C4-2B (cell line): ENCODE results near the gene LIPN.

Experiments used
- ZFX ChIP-seq: fragments of 450-650 bp; IDR thresholded peaks from 2 replicates; pipeline ENCODE4 v1.6.1; 2017
- TF ChIP-seq, protein P1 (sequence below): fragments of 450-650 bp; conservative IDR thresholded peaks from 2 replicates; pipeline ENCODE4 v1.5.1; 2017; ENCODE audit warnings: mild to moderate bottlenecking

DNA sequence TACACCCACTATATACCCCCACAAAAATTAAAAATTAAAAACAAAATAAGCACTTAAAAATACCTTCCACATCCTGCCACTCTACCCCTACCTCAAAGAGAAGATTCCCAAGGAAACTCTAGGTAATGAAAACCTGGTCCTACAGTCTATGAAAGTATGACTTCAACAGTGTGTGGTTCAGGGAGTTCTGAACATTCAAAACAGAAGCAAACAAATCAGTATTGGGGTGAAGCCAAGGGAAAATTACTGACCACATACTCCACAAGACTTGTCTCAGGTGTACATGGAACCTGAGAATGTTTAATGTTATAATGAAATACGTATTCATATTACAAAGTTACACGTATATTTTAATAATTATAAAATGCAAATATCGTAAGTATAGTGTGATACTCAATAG lies 22.4 kb downstream of the LIPN start:
- TF ChIP-seq, protein P1, sequence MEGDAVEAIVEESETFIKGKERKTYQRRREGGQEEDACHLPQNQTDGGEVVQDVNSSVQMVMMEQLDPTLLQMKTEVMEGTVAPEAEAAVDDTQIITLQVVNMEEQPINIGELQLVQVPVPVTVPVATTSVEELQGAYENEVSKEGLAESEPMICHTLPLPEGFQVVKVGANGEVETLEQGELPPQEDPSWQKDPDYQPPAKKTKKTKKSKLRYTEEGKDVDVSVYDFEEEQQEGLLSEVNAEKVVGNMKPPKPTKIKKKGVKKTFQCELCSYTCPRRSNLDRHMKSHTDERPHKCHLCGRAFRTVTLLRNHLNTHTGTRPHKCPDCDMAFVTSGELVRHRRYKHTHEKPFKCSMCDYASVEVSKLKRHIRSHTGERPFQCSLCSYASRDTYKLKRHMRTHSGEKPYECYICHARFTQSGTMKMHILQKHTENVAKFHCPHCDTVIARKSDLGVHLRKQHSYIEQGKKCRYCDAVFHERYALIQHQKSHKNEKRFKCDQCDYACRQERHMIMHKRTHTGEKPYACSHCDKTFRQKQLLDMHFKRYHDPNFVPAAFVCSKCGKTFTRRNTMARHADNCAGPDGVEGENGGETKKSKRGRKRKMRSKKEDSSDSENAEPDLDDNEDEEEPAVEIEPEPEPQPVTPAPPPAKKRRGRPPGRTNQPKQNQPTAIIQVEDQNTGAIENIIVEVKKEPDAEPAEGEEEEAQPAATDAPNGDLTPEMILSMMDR = no peak
- TF ChIP-seq ZFX = no peak
